Smooth muscle cell of the brain vasculature (primary cell): ENCODE data around the gene SSH2.

Experiments
- DNase-seq: peaks from one replicate; pipeline ENCODE4 v3.0.0-alpha.2; 2012; ENCODE audit warnings: low read depth, low spot score

The SSH2 gene

GRCh38 chr17:29840884-29841283 lies 89.1 kb downstream of the SSH2 start:
- no peak for DNase-seq

GRCh38 chr17:29839656-29840055 lies 90.4 kb downstream of the SSH2 start:
- DNase-seq, result no peak

GRCh38 chr17:29838961-29839360 lies 91.1 kb downstream of the SSH2 start:
- no peak for DNase-seq

GRCh38 chr17:29837531-29837930 lies 92.5 kb downstream of the SSH2 start:
- no peak for DNase-seq

- no peak for DNase-seq
Measured at GRCh38 chr17:29836643-29837042, 93.4 kb downstream of the SSH2 start.

- no peak for DNase-seq
Measured at GRCh38 chr17:29835435-29836351, 94.3 kb downstream of the SSH2 start.

- DNase-seq, result no peak
Measured at GRCh38 chr17:29833801-29834200, 96.2 kb downstream of the SSH2 start.

GRCh38 chr17:29828676-29829284 lies 101.2 kb downstream of the SSH2 start:
- DNase-seq, result no peak

- no peak for DNase-seq
Measured at GRCh38 chr17:29827179-29827578, 102.8 kb downstream of the SSH2 start.

GRCh38 chr17:29826114-29826692 lies 103.8 kb downstream of the SSH2 start:
- DNase-seq, result no peak

GRCh38 chr17:29825604-29826003 lies 104.4 kb downstream of the SSH2 start:
- no peak for DNase-seq

- no peak for DNase-seq
Measured at GRCh38 chr17:29821897-29822296, 108.1 kb downstream of the SSH2 start.

GRCh38 chr17:29820425-29820824 lies 109.6 kb downstream of the SSH2 start:
- no peak for DNase-seq

GRCh38 chr17:29807520-29808361 lies 122.3 kb downstream of the SSH2 start:
- DNase-seq, result peak; percentile 39

GRCh38 chr17:29802246-29802645 lies 127.8 kb downstream of the SSH2 start:
- no peak for DNase-seq

GRCh38 chr17:29800457-29800856 lies 129.6 kb downstream of the SSH2 start:
- DNase-seq, result no peak

GRCh38 chr17:29796652-29797051 lies 133.4 kb downstream of the SSH2 start:
- DNase-seq, result no peak

- DNase-seq, result no peak
Measured at GRCh38 chr17:29793501-29793900, 136.5 kb downstream of the SSH2 start.

- DNase-seq, result no peak
Measured at GRCh38 chr17:29791336-29792080, 138.5 kb downstream of the SSH2 start.

- DNase-seq, result no peak
Measured at GRCh38 chr17:29789196-29790170, 140.5 kb downstream of the SSH2 start.
